Endothelial cell (in vitro differentiated cells): ENCODE measurements around the gene MAGI1. TPM values are rescaled to one million over a fixed set of nuclear protein-coding genes. Genes with fewer than 3 reads are reported as not detected.

Experiments used
- DNase-seq: peaks from one replicate; pipeline ENCODE4 v3.0.0; 2021; ENCODE audit warnings: low spot score
- H3K27ac Mint-ChIP-seq: one replicate; pipeline ENCODE4 v1.8.0; 2021; ENCODE audit warnings: mixed read lengths, inconsistent platforms; ENCODE audit not compliant: unreplicated experiment
- H3K27me3 Mint-ChIP-seq: one replicate; pipeline ENCODE4 v1.8.0; 2021; ENCODE audit warnings: mild to moderate bottlenecking, moderate library complexity, mixed read lengths, inconsistent platforms; ENCODE audit not compliant: unreplicated experiment
- H3K36me3 Mint-ChIP-seq: one replicate; pipeline ENCODE4 v1.8.0; 2021; ENCODE audit warnings: mild to moderate bottlenecking, low read depth, mixed read lengths, inconsistent platforms; ENCODE audit not compliant: unreplicated experiment
- H3K4me1 Mint-ChIP-seq: one replicate; pipeline ENCODE4 v1.8.0; 2021; ENCODE audit warnings: mild to moderate bottlenecking, mixed read lengths, inconsistent platforms; ENCODE audit not compliant: unreplicated experiment
- H3K4me3 Mint-ChIP-seq: one replicate; pipeline ENCODE4 v1.8.0; 2021; ENCODE audit warnings: mild to moderate bottlenecking, mixed read lengths, inconsistent platforms; ENCODE audit not compliant: unreplicated experiment
- H3K9me3 Mint-ChIP-seq: one replicate; pipeline ENCODE4 v1.8.0; 2021; ENCODE audit warnings: mixed read lengths, inconsistent platforms; ENCODE audit not compliant: unreplicated experiment
- CTCF ChIP-seq: fragments of 200-600 bp; sonication (generic); IDR thresholded peaks from one replicate; pipeline ENCODE4 v1.5.0; 2021; ENCODE audit warnings: antibody characterized with exemption; ENCODE audit not compliant: unreplicated experiment
- total RNA-seq: library from RNA; stranded (reverse); fragmentation: NEBNext Ultra II Directional; extraction: Animal tissue kit (Norgen Biotek cat#: 25700); gene quantifications from one replicate; pipeline ENCODE4 v1.2.1, GENCODE V29; 2021; ENCODE audit not compliant: unreplicated experiment

MAGI1 gene
- total RNA-seq, 1 donor from 2014 or later: 33.8 TPM

DNA sequence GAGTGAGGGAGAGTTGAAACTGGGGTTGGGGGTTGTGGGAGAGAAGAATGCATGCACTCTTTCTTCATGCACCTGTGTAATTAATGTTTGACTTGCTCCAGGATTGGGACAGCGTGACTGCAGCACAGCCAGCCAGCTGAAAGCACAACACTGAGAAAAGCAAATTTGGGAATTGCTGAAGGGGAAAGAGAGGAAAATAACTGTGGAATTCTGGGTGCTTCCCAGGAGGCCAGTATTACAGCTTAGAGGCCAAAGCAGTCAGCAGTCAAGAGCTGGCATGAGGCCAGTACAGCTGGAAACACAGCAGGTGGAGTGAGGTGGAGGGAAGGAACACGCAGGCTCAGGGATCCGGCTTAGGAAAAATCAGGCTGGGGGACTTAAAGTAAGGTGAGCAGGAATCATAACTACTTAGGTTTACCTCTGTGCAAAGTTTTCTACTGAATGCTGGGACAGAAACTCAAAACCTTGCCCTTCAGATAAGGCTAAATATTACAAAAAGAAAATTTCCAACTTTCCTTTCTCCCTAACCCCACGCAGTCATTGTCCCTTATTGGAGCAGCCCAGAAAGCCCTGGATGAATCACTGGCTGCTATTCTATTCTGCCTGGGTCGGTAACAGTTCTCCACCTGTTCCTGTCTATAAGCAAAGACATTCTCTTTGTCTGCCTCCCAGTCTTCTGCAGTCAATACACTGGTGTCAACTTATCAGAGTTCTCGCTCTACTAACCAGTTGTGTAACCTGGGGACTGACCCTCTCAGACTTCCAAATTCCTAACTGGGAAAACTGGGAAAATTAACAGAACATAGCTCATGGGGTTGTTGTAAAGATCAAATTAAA is 167.2 kb downstream of the MAGI1 start:
- Mint-ChIP-seq H3K27ac (no peak overlapping the region), H3K4me3 (no peak overlapping the region), H3K27me3 (no peaks in the 10 kb centered on the region), H3K4me1 (peaks cover 3% of the 10 kb centered on the region), H3K36me3 (no peaks in the 10 kb centered on the region), H3K9me3 (no peaks in the 10 kb centered on the region)
- no peak for TF ChIP-seq CTCF
- DNase-seq: no peak

GRCh38 chr3:65869798-65870197 is 168.9 kb downstream of the MAGI1 start:
- Mint-ChIP-seq H3K27ac (no peak overlapping the region), H3K36me3 (no peaks in the 10 kb centered on the region), H3K9me3 (no peaks in the 10 kb centered on the region), H3K27me3 (no peaks in the 10 kb centered on the region), H3K4me1 (no peaks in the 10 kb centered on the region), H3K4me3 (no peak overlapping the region)
- TF ChIP-seq CTCF: no peak
- no peak for DNase-seq

- DNase-seq: no peak
- Mint-ChIP-seq H3K4me3 (no peak overlapping the region), H3K27me3 (no peaks in the 10 kb centered on the region), H3K4me1 (no peaks in the 10 kb centered on the region), H3K27ac (no peak overlapping the region), H3K9me3 (no peaks in the 10 kb centered on the region), H3K36me3 (no peaks in the 10 kb centered on the region)
- TF ChIP-seq CTCF: no peak
Measured at GRCh38 chr3:65867463-65868210, 171.1 kb downstream of the MAGI1 start.

DNA sequence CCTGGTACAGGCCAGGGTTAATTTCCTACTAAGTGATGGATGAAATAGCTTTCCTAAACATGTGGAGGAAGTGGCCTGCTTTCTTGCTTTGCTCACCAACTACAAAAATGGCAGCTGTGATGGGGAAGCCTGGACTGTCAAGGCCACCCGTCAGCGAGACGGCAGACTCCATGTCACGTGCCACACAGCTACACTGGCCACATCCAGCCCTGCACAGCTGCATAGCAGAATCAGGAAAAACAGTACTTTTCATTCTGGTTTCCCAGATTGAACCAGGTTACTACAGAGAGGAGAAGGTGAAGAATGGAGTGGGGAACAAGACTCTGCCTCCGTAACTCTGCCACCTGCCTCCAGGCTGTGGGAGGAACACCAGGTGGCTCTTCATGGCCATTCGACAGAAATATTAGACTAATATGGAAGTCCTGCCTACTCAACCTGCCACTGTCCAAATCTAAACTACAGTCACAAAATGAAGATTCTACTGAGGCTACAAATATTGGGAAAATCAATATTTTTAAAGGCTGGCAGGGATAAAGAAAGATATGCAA is 174.3 kb downstream of the MAGI1 start:
- Mint-ChIP-seq H3K27ac (no peak overlapping the region), H3K4me1 (no peaks in the 10 kb centered on the region), H3K9me3 (no peaks in the 10 kb centered on the region), H3K27me3 (no peaks in the 10 kb centered on the region), H3K4me3 (no peak overlapping the region), H3K36me3 (no peaks in the 10 kb centered on the region)
- DNase-seq: no peak
- TF ChIP-seq CTCF: no peak
